Dermis blood vessel endothelial cell (primary cell): ENCODE data around the gene TSPEAR. TPM values are rescaled to one million over a fixed set of nuclear protein-coding genes. Genes with fewer than 3 reads are reported as not detected.
"Not testable (repeated sequence)": the region's sequence is repeated elsewhere in the genome, so short reads cannot be mapped to it uniquely, and the experiment has no call there.

ENCODE experiments used
- DNase-seq: peaks from one replicate; pipeline ENCODE4 v3.0.0; 2010
- total RNA-seq: library from RNA; depleted of rRNA; stranded (reverse); fragments of >200 nt; gene quantifications from 2 replicates; pipeline ENCODE4 v1.2.3, GENCODE V29; 2014

Gene TSPEAR
- total RNA-seq, 1 donor from 2014 or later: 1.0 TPM

- DNase-seq: no peak
These were observed 9.8 kb downstream of the TSPEAR start for GRCh38 chr21:44701541-44701940.

- no peak for DNase-seq
These were observed 10.4 kb downstream of the TSPEAR start for GRCh38 chr21:44701023-44701400.

GRCh38 chr21:44700101-44701022 is 11.0 kb downstream of the TSPEAR start:
- no peak for DNase-seq

- no peak for DNase-seq
These were observed 11.8 kb downstream of the TSPEAR start for GRCh38 chr21:44699502-44700001.

GRCh38 chr21:44697811-44698734 is 13.3 kb downstream of the TSPEAR start:
- no peak for DNase-seq

- DNase-seq: not testable (repeated sequence)
These were observed 14.1 kb downstream of the TSPEAR start, which contains the start of gene KRTAP10-12 for GRCh38 chr21:44697172-44697810. TSS of gene KRTAP10-12 (plus strand) at chr21:44697172. CDS start at chr21:44697202, 30 bp downstream.

GRCh38 chr21:44696572-44696971 is 14.8 kb downstream of the TSPEAR start:
- no peak for DNase-seq

GRCh38 chr21:44695641-44696040 is 15.7 kb downstream of the TSPEAR start:
- DNase-seq: no peak

GRCh38 chr21:44695184-44695583 is 16.2 kb downstream of the TSPEAR start:
- DNase-seq: no peak

GRCh38 chr21:44694776-44695175 is 16.6 kb downstream of the TSPEAR start:
- DNase-seq: no peak

GRCh38 chr21:44692798-44693512 is 18.4 kb downstream of the TSPEAR start:
- DNase-seq: no peak

GRCh38 chr21:44691686-44692085 is 19.7 kb downstream of the TSPEAR start:
- DNase-seq: no peak

GRCh38 chr21:44689740-44690139 is 21.6 kb downstream of the TSPEAR start:
- not testable (repeated sequence) for DNase-seq

GRCh38 chr21:44687671-44688070 is 23.7 kb downstream of the TSPEAR start:
- DNase-seq: no peak

- DNase-seq: no peak
These were observed 24.4 kb downstream of the TSPEAR start for GRCh38 chr21:44686843-44687561.

GRCh38 chr21:44686000-44686781 is 25.2 kb downstream of the TSPEAR start:
- DNase-seq: peak; percentile 11

GRCh38 chr21:44685050-44685449 is 26.3 kb downstream of the TSPEAR start:
- DNase-seq: not testable (repeated sequence)

GRCh38 chr21:44684483-44684882 is 26.9 kb downstream of the TSPEAR start:
- no peak for DNase-seq

GRCh38 chr21:44684077-44684476 is 27.3 kb downstream of the TSPEAR start:
- no peak for DNase-seq

- DNase-seq: no peak
These were observed 28.7 kb downstream of the TSPEAR start for GRCh38 chr21:44682580-44683151.
